Measurements from ENCODE around the gene GABBR2. TPM values are rescaled to one million over a fixed set of nuclear protein-coding genes. Genes with fewer than 3 reads are reported as not detected.

Gene GABBR2
- total and polyA plus RNA-seq, 9 of the 15 experiments (the other 6 are each of a cell fraction or from before 2014, with no cell fraction given): 0.15 to 1.9 (median 0.32) TPM

DNA sequence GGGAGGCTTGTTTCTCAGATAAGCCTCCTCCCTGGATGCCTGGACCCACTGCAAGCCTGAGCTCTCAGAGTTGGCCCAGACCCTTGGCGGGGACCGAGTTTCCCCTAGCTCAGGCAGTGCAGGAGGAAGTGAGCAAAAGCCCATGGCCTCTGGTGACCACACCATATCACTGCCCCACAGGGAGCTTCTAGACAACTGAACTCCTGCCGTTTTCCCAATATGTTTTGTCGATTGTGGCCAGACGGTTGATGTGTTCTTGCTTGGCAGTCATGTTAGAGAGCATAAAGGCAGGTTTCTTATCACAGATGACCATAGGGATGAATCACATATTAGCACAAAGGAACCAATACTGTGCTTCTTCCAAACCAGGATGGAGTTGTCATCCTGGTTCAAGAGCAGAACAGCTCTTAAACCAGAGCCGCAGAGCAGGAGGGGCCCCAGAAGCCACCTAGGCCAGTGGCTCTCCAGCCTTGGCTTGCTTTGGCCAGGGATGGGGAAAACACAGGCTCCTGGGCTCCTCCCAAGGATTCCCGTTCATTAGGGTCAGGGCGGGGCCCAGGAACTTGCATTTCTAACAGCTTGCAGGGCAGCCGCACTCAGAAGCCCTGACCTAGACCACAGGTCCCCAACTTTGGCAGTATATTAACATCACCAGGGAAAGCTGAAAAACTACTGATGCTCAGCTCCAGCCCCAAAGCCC, 340.2 kb downstream of the GABBR2 start (continued):
- TF ChIP-seq, protein P1, sequence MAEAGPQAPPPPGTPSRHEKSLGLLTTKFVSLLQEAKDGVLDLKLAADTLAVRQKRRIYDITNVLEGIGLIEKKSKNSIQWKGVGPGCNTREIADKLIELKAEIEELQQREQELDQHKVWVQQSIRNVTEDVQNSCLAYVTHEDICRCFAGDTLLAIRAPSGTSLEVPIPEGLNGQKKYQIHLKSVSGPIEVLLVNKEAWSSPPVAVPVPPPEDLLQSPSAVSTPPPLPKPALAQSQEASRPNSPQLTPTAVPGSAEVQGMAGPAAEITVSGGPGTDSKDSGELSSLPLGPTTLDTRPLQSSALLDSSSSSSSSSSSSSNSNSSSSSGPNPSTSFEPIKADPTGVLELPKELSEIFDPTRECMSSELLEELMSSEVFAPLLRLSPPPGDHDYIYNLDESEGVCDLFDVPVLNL (CRISPR knock-in tag; IDR thresholded peaks at IDR 0.05; ENCODE audit: low read depth): no peak
- no peak for TF ChIP-seq MIER1 (IDR thresholded peaks at IDR 0.05; ENCODE audit: low read depth)
- no peak for TF ChIP-seq TCF7 (IDR thresholded peaks at IDR 0.05; ENCODE audit: borderline replicate concordance)
- peak; percentile 96 for TF ChIP-seq CBFA2T2 (conservative IDR thresholded peaks at IDR 0.05)
- peak; percentile 68; the same call in 1 of the 2 replicates for TF ChIP-seq RNF2 (IDR thresholded peaks at IDR 0.05)
- peak; percentile 89 for TF ChIP-seq TAL1 (IDR thresholded peaks at IDR 0.05)
- peak; percentile 92 for TF ChIP-seq GABPB1 (CRISPR knock-in tag; IDR thresholded peaks at IDR 0.05)
- no peak for TF ChIP-seq KAT2B (IDR thresholded peaks at IDR 0.05; ENCODE audit: low read depth, low read length)
- no peak for TF ChIP-seq GTF2F1 (IDR thresholded peaks at IDR 0.05; ENCODE audit: low read depth, low read length)
- peak; percentile 43; the same call in 1 of the 2 replicates for TF ChIP-seq NFRKB (IDR thresholded peaks at IDR 0.05; ENCODE audit: low read depth)
- peak; percentile 91; the same call in 1 of the 2 replicates for TF ChIP-seq DPF2 (IDR thresholded peaks at IDR 0.05)
- TF ChIP-seq, protein P2, sequence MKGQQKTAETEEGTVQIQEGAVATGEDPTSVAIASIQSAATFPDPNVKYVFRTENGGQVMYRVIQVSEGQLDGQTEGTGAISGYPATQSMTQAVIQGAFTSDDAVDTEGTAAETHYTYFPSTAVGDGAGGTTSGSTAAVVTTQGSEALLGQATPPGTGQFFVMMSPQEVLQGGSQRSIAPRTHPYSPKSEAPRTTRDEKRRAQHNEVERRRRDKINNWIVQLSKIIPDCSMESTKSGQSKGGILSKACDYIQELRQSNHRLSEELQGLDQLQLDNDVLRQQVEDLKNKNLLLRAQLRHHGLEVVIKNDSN (CRISPR knock-in tag; IDR thresholded peaks at IDR 0.05): no peak
- TF ChIP-seq ZNF41 (CRISPR knock-in tag; conservative IDR thresholded peaks at IDR 0.05): no peak
- TF ChIP-seq ZFPM2 (CRISPR knock-in tag; IDR thresholded peaks at IDR 0.05): no peak
- peak; percentile 27; the same call in 1 of the 2 replicates for TF ChIP-seq RBFOX2 (IDR thresholded peaks at IDR 0.05; ENCODE audit: low read depth, low read length)
- no peak for TF ChIP-seq ZNF133 (CRISPR knock-in tag; IDR thresholded peaks at IDR 0.05)
- TF ChIP-seq EHMT2 (IDR thresholded peaks at IDR 0.05): peak; percentile 47; the same call in 1 of the 2 replicates
- peak; percentile 91; the same call in 1 of the 2 replicates for TF ChIP-seq NCOA1 (IDR thresholded peaks at IDR 0.05; ENCODE audit: low read depth)
- TF ChIP-seq SMARCE1 (IDR thresholded peaks at IDR 0.05): peak; percentile 79; the same call in 1 of the 2 replicates
- no peak for TF ChIP-seq ZNF696 (CRISPR knock-in tag; conservative IDR thresholded peaks at IDR 0.05)
- no peak for TF ChIP-seq HNRNPUL1 (IDR thresholded peaks at IDR 0.05; ENCODE audit: low read length)
- TF ChIP-seq NCOR1 (IDR thresholded peaks at IDR 0.05): peak; percentile 93
- TF ChIP-seq CREB1 (IDR thresholded peaks at IDR 0.05): peak; percentile 16; the same call in 1 of the 2 replicates
- no peak for TF ChIP-seq CREB1 (CRISPR knock-in tag; IDR thresholded peaks at IDR 0.05)
- TF ChIP-seq, protein P3, sequence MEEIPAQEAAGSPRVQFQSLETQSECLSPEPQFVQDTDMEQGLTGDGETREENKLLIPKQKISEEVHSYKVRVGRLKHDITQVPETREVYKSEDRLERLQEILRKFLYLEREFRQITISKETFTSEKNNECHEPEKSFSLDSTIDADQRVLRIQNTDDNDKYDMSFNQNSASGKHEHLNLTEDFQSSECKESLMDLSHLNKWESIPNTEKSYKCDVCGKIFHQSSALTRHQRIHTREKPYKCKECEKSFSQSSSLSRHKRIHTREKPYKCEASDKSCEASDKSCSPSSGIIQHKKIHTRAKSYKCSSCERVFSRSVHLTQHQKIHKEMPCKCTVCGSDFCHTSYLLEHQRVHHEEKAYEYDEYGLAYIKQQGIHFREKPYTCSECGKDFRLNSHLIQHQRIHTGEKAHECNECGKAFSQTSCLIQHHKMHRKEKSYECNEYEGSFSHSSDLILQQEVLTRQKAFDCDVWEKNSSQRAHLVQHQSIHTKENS (CRISPR knock-in tag; IDR thresholded peaks at IDR 0.05): no peak
- TF ChIP-seq ZC3H4 (CRISPR knock-in tag; IDR thresholded peaks at IDR 0.05; ENCODE audit: borderline replicate concordance): no peak
- TF ChIP-seq HEY1 (CRISPR knock-in tag; IDR thresholded peaks at IDR 0.05; ENCODE audit: borderline replicate concordance): no peak
- TF ChIP-seq MBD2 (IDR thresholded peaks at IDR 0.05; ENCODE audit: borderline replicate concordance, low read depth): peak; percentile 43; the same call in 1 of the 2 replicates
- no peak for TF ChIP-seq NFE2 (IDR thresholded peaks at IDR 0.05; ENCODE audit: low read depth)
- TF ChIP-seq XRCC5 (IDR thresholded peaks at IDR 0.05; ENCODE audit: low read depth, low read length): 0 out of 2 replicates have a peak, but pooled peaks have one; percentile 39

Measured in K562 (cell line).